GM11168 (cell line): ENCODE results near the gene AIF1.

Experiments
- in situ Hi-C: fragments of 300-500 bp; cut with MboI; formaldehyde crosslinking; loops from one replicate; pipeline ENCODE4 v1.12.0; 2022; ENCODE audit warnings: low sequenced_read_pairs; ENCODE audit not compliant: unreplicated experiment

Gene AIF1

DNA sequence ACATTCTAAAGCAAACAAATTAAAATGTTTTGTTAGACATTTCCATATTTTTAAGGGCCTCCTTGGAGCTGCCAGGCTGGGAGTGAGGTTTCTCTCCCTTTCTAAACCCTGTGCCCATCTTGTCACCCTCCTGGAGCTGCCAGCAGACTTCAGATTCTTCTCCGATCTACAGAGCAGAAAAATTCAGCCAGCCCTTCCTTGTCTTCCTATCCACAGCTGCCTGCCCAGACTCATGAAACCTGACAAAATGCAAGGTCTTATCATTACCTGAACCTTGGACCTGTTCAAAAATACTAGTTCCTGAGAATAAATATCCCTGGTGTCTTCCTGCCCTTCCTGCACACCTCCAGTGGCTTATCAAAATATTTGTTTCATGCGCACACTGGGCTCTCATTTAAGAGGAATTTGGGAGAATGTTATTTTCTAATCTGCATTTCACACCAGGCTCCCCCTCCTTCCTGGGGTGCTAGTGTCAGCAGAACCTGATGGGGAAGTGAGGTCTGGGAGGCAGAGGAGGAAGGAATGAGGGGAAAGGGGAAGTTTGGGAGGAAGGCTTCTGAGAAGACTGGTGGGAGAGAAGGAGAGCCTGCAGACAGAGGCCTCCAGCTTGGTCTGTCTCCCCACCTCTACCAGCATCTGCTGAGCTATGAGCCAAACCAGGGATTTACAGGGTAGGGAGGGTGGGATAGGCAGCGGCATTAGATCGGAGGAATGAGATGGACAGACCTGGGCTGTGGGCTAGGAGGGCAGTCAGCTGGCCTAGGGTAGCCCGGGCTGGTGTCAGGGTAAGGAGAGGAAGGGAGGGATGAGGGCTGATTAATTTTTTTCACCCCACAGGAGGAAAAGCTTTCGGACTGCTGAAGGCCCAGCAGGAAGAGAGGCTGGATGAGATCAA is at the start of gene AIF1:
TSS of gene AIF1 (plus strand) at position 551 of the 895 bp plus-strand sequence. CDS start at position 647, 96 bp downstream.
- in situ Hi-C loops, result no loop called here

DNA sequence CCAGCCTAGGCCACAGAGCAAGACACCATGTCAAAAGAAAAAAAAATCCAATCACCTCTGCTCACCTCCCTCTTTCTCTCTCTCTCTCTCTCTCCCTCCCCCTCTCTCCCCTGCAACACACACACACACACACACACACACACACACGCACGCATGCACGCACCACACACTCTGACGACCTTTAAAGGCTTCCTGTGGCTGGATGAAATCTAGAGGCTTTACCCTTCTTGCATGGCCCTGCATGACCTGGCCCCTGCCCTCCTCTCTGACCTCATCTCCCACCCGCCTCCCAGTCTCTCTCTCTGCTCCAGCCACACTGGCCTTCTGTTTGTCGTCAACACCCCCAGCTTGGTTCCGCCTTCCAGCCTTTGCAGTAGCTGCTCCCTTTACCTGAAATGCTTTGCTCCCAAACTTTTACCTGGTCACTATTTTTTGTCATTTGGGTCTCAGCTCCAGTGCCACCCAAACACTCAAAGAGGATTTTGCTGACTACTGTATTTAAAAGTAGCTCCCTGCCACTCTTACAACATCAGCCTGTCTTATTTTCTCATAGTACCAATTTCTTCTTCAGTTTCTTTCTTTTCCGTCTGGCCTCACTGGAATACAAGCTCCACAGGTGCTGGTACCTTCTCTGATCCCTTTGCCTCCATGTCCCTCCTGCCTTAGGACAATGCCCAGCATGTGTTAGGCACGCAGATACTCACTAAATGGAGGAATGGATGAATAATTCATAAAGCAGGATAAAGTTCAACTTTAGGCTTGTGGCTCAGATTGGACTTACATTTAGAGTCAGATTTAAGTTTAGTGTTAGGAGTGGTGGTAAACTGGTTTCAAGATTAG is 47.3 kb upstream of the AIF1 start:
- in situ Hi-C loops, result no loop called here

DNA sequence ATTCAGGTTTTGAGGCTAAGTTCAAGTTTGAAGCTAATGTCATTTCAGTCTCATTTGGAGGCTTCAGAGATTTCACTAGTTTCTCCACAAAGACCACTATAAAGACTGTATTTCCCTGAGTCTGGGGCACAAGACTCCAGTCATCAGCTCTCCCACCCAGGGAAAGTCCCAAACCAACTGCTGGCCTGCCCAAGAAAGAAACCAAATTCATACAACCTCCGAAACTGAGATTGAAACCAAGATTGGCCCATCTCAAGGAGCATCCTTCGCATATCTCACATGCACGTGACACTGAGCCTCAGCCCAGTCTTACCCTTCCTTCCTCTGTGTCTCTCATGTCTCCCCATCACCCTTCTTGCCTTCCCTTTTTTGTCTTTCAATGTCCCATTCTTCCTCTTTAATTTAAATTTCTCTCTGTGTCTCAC is 46.5 kb upstream of the AIF1 start:
- in situ Hi-C loops, result no loop called here

DNA sequence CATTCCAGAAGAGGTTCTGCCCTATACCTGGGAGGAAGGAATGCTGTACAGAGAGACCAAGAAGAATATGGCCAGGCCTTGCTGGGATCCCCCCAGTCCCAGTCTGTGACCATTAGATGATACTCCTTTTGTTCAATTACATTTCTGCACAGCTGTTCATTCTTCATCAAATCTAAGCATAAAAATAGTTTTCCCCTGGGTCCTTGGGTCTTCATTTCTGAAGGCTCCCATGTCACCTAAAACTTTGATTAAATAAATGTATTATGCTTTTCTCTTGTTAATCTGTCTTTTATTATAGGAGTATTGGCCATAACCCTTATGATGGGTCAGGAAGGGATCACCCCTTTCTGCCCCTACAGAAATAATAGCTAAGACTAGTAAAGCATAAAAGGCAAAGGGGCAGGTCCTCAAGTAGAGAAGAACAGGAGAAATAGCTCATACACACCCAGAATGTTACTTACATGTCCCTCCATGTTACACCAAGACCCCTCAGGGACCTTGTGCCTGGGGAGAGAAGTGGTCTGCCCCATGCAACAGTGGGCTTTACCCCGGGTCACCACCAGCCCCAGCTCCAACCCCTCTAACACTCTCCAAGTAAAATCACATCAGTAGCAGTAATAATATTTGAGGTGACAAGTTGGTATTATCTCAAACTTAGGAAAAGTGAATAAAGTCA is 45.0 kb upstream of the AIF1 start:
- in situ Hi-C loops, result no loop called here

DNA sequence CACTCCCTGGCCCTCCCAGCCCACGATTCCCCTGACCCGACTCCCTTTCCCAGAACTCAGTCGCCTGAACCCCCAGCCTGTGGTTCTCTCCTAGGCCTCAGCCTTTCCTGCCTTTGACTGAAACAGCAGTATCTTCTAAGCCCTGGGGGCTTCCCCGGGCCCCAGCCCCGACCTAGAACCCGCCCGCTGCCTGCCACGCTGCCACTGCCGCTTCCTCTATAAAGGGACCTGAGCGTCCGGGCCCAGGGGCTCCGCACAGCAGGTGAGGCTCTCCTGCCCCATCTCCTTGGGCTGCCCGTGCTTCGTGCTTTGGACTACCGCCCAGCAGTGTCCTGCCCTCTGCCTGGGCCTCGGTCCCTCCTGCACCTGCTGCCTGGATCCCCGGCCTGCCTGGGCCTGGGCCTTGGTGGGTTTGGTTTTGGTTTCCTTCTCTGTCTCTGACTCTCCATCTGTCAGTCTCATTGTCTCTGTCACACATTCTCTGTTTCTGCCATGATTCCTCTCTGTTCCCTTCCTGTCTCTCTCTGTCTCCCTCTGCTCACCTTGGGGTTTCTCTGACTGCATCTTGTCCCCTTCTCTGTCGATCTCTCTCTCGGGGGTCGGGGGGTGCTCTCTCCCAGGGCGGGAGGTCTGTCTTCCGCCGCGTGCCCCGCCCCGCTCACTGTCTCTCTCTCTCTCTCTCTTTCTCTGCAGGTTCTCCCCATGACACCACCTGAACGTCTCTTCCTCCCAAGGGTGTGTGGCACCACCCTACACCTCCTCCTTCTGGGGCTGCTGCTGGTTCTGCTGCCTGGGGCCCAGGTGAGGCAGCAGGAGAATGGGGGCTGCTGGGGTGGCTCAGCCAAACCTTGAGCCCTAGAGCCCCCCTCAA is 42.8 kb upstream of the AIF1 start, which contains the start of gene LTA:
TSS of gene LTA (plus strand) at position 249 of the 871 bp plus-strand sequence. CDS start at position 703, 454 bp downstream.
- in situ Hi-C loops, result no loop called here

DNA sequence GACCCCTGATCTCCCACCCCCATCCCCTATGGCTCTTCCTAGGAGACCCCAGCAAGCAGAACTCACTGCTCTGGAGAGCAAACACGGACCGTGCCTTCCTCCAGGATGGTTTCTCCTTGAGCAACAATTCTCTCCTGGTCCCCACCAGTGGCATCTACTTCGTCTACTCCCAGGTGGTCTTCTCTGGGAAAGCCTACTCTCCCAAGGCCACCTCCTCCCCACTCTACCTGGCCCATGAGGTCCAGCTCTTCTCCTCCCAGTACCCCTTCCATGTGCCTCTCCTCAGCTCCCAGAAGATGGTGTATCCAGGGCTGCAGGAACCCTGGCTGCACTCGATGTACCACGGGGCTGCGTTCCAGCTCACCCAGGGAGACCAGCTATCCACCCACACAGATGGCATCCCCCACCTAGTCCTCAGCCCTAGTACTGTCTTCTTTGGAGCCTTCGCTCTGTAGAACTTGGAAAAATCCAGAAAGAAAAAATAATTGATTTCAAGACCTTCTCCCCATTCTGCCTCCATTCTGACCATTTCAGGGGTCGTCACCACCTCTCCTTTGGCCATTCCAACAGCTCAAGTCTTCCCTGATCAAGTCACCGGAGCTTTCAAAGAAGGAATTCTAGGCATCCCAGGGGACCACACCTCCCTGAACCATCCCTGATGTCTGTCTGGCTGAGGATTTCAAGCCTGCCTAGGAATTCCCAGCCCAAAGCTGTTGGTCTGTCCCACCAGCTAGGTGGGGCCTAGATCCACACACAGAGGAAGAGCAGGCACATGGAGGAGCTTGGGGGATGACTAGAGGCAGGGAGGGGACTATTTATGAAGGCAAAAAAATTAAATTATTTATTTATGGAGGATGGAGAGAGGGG is 41.6 kb upstream of the AIF1 start:
- in situ Hi-C loops, result no loop called here

DNA sequence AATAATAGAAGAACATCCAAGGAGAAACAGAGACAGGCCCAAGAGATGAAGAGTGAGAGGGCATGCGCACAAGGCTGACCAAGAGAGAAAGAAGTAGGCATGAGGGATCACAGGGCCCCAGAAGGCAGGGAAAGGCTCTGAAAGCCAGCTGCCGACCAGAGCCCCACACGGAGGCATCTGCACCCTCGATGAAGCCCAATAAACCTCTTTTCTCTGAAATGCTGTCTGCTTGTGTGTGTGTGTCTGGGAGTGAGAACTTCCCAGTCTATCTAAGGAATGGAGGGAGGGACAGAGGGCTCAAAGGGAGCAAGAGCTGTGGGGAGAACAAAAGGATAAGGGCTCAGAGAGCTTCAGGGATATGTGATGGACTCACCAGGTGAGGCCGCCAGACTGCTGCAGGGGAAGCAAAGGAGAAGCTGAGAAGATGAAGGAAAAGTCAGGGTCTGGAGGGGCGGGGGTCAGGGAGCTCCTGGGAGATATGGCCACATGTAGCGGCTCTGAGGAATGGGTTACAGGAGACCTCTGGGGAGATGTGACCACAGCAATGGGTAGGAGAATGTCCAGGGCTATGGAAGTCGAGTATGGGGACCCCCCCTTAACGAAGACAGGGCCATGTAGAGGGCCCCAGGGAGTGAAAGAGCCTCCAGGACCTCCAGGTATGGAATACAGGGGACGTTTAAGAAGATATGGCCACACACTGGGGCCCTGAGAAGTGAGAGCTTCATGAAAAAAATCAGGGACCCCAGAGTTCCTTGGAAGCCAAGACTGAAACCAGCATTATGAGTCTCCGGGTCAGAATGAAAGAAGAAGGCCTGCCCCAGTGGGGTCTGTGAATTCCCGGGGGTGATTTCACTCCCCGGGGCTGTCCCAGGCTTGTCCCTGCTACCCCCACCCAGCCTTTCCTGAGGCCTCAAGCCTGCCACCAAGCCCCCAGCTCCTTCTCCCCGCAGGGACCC is 40.6 kb upstream of the AIF1 start:
- in situ Hi-C loops, result no loop called here

DNA sequence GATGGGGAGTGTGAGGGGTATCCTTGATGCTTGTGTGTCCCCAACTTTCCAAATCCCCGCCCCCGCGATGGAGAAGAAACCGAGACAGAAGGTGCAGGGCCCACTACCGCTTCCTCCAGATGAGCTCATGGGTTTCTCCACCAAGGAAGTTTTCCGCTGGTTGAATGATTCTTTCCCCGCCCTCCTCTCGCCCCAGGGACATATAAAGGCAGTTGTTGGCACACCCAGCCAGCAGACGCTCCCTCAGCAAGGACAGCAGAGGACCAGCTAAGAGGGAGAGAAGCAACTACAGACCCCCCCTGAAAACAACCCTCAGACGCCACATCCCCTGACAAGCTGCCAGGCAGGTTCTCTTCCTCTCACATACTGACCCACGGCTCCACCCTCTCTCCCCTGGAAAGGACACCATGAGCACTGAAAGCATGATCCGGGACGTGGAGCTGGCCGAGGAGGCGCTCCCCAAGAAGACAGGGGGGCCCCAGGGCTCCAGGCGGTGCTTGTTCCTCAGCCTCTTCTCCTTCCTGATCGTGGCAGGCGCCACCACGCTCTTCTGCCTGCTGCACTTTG is 39.6 kb upstream of the AIF1 start, which contains the start of gene TNF:
TSS of gene TNF (plus strand) at position 231 of the 567 bp plus-strand sequence. CDS start at position 408, 177 bp downstream.
- in situ Hi-C loops, result no loop called here

DNA sequence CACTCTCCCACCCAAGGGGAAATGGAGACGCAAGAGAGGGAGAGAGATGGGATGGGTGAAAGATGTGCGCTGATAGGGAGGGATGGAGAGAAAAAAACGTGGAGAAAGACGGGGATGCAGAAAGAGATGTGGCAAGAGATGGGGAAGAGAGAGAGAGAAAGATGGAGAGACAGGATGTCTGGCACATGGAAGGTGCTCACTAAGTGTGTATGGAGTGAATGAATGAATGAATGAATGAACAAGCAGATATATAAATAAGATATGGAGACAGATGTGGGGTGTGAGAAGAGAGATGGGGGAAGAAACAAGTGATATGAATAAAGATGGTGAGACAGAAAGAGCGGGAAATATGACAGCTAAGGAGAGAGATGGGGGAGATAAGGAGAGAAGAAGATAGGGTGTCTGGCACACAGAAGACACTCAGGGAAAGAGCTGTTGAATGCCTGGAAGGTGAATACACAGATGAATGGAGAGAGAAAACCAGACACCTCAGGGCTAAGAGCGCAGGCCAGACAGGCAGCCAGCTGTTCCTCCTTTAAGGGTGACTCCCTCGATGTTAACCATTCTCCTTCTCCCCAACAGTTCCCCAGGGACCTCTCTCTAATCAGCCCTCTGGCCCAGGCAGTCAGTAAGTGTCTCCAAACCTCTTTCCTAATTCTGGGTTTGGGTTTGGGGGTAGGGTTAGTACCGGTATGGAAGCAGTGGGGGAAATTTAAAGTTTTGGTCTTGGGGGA is 38.9 kb upstream of the AIF1 start:
- in situ Hi-C loops, result no loop called here

DNA sequence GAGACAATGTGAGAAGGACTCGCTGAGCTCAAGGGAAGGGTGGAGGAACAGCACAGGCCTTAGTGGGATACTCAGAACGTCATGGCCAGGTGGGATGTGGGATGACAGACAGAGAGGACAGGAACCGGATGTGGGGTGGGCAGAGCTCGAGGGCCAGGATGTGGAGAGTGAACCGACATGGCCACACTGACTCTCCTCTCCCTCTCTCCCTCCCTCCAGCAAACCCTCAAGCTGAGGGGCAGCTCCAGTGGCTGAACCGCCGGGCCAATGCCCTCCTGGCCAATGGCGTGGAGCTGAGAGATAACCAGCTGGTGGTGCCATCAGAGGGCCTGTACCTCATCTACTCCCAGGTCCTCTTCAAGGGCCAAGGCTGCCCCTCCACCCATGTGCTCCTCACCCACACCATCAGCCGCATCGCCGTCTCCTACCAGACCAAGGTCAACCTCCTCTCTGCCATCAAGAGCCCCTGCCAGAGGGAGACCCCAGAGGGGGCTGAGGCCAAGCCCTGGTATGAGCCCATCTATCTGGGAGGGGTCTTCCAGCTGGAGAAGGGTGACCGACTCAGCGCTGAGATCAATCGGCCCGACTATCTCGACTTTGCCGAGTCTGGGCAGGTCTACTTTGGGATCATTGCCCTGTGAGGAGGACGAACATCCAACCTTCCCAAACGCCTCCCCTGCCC is 38.0 kb upstream of the AIF1 start:
- in situ Hi-C loops, result no loop called here

DNA sequence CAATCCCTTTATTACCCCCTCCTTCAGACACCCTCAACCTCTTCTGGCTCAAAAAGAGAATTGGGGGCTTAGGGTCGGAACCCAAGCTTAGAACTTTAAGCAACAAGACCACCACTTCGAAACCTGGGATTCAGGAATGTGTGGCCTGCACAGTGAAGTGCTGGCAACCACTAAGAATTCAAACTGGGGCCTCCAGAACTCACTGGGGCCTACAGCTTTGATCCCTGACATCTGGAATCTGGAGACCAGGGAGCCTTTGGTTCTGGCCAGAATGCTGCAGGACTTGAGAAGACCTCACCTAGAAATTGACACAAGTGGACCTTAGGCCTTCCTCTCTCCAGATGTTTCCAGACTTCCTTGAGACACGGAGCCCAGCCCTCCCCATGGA is 37.5 kb upstream of the AIF1 start:
- in situ Hi-C loops, result no loop called here

DNA sequence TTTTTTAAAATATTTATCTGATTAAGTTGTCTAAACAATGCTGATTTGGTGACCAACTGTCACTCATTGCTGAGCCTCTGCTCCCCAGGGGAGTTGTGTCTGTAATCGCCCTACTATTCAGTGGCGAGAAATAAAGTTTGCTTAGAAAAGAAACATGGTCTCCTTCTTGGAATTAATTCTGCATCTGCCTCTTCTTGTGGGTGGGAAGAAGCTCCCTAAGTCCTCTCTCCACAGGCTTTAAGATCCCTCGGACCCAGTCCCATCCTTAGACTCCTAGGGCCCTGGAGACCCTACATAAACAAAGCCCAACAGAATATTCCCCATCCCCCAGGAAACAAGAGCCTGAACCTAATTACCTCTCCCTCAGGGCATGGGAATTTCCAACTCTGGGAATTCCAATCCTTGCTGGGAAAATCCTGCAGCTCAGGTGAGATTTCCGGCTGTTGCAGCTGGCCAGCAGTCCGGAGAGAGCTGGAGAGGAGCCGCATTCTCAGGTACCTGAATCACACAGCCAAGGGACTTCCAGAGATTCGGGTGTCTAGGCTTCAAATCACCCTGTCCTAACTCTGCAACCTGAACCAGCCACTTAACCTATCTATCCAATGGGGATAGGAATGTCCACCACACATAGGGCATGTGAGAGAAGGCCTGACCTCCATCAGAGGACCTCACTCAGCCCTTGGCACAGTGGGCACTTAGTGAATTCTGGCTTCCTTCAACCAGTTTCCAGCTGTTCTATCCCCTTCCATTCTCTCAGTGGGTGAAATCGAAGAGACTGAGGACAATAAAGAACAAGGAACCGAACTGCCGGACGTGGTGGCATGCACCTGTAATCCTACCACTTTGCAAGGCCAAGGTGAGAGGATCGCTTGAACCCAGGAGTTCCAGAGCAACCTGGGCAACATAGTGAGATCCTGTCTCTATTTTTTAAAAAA is 36.6 kb upstream of the AIF1 start:
- in situ Hi-C loops, result no loop called here

DNA sequence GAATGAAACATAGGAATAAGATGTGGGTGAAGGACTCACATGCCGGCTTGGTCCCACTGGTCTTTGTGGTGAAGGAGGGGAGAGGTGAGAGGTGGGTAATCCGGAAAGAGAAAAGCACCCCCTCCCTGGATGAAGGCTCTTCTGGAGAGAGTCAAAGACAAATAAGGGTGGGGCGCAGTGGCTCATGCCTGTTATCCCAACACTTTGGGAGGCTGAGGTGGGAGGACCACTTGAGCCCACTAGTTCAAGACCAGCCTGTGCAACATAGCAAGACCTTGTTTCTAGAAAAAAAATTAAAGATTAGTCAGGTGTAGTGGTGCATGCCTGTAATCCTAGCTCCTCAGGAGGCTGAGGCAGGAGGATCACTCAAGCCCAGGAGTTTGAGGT is 35.9 kb upstream of the AIF1 start:
- in situ Hi-C loops, result no loop called here

DNA sequence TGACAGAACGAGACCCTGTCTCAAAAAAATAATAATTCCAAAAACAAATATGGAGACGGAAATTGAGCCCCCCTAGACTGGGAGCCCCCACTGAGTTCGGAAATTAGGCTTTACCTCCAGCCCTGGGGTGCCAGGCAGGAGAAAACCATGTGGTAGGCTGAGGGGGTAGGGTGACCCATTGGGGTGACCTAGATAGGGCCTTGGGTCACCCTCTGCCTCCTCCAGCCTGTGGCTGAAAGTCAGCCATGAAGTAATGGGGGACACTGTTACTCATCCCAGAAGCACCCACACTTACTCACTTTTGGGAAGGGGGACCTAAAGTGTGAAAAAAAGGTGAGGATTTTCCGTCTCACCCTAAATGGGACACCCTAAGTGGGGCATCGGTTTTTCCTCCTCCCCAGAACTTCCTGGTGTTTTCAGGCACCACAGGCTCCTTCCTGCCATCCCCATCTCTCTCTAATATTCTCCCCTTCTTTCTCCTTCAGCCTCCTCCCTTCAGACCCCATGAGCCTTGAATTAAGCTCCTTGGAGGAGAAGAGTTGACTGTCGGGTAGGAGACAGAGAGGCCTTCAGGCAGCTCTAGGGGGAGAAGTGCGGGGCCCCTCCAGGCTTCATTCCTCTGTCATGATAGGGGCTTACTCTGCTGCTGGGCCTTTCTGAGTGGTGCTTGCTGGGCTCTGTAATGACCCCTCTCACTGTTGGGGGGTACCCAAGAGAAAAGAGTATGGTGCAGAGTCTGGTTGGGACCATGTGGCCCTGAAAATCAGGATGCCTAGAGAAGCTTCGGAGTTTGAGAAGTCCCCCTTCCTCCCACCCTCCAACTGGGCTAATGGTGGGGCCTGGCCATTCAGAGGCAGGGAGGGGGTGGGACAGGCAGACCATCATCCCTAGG is 35.2 kb upstream of the AIF1 start:
- in situ Hi-C loops, result no loop called here
